H9 (cell line): ENCODE results near the gene RAB11A. TPM values are rescaled to one million over a fixed set of nuclear protein-coding genes. Genes with fewer than 3 reads are reported as not detected.

Source experiments
- DNase-seq: peaks from one replicate; pipeline ENCODE4 v3.0.0-alpha.2; 2017
- H2AFZ ChIP-seq: one replicate; pipeline ENCODE4 v1.6.1; 2013; ENCODE audit warnings: mild to moderate bottlenecking, low read length, control low read depth, moderate library complexity
- H2AK5ac ChIP-seq: 2 replicates; pipeline ENCODE4 v1.6.1; 2013; ENCODE audit warnings: low read length, control low read depth, mixed read lengths; ENCODE audit not compliant: insufficient read length
- H2BK120ac ChIP-seq: one replicate; pipeline ENCODE4 v1.6.1; 2013; ENCODE audit warnings: low read depth, mild to moderate bottlenecking, low read length, control low read depth, inconsistent platforms; ENCODE audit not compliant: poor library complexity, severe bottlenecking
- H2BK12ac ChIP-seq: 2 replicates; pipeline ENCODE4 v1.6.1; 2013; ENCODE audit warnings: low read length, control low read depth, mixed read lengths, low read depth; ENCODE audit not compliant: insufficient read length
- H2BK15ac ChIP-seq: 2 replicates; pipeline ENCODE4 v1.6.1; 2013; ENCODE audit warnings: low read depth, low read length, control low read depth
- H2BK20ac ChIP-seq: one replicate; pipeline ENCODE4 v1.6.1; 2013; ENCODE audit warnings: low read depth, mild to moderate bottlenecking, low read length, control low read depth, inconsistent platforms; ENCODE audit not compliant: poor library complexity, severe bottlenecking
- H2BK5ac ChIP-seq: 2 replicates; pipeline ENCODE4 v1.6.1; 2013; ENCODE audit warnings: low read length, control low read depth, mixed read lengths; ENCODE audit not compliant: insufficient read length
- H3K14ac ChIP-seq: 2 replicates; pipeline ENCODE4 v1.6.1; 2013; ENCODE audit warnings: low read length, control low read depth; ENCODE audit not compliant: insufficient read depth
- H3K18ac ChIP-seq: 2 replicates; pipeline ENCODE4 v1.6.1; 2013; ENCODE audit warnings: low read depth, mild to moderate bottlenecking, mixed read lengths, low read length, control low read depth; ENCODE audit not compliant: insufficient read length
- H3K23ac ChIP-seq: 2 replicates; pipeline ENCODE4 v1.6.1; 2013; ENCODE audit warnings: low read length, control low read depth, mixed read lengths, low read depth; ENCODE audit not compliant: insufficient read length
- H3K23me2 ChIP-seq: 2 replicates; pipeline ENCODE4 v1.6.1; 2013; ENCODE audit warnings: low read depth, mild to moderate bottlenecking, mixed read lengths, low read length, control low read depth; ENCODE audit not compliant: insufficient read length, poor library complexity, severe bottlenecking
- H3K27ac ChIP-seq: 2 replicates; pipeline ENCODE4 v1.5.1; 2013; ENCODE audit warnings: low read length, control low read depth, mixed read lengths, low read depth; ENCODE audit not compliant: insufficient read length
- H3K27me3 ChIP-seq: 2 replicates; pipeline ENCODE4 v1.6.1; 2013; ENCODE audit warnings: low read length, control low read depth, inconsistent platforms; ENCODE audit not compliant: insufficient read depth
- H3K4ac ChIP-seq: 2 replicates; pipeline ENCODE4 v1.6.1; 2013; ENCODE audit warnings: low read depth, mild to moderate bottlenecking, control low read depth, inconsistent platforms, low read length, moderate library complexity
- H3K4me1 ChIP-seq: 2 replicates; pipeline ENCODE4 v1.6.1; 2013; ENCODE audit warnings: low read length, control low read depth, inconsistent platforms; ENCODE audit not compliant: insufficient read depth
- H3K4me2 ChIP-seq: 2 replicates; pipeline ENCODE4 v1.6.1; 2013; ENCODE audit warnings: low read length, control low read depth, mixed read lengths; ENCODE audit not compliant: insufficient read length, insufficient read depth
- H3K56ac ChIP-seq: 2 replicates; pipeline ENCODE4 v1.6.1; 2013; ENCODE audit warnings: low read depth, mild to moderate bottlenecking, mixed read lengths, low read length, control low read depth; ENCODE audit not compliant: insufficient read length
- H3K79me1 ChIP-seq: 2 replicates; pipeline ENCODE4 v1.6.1; 2013; ENCODE audit warnings: low read depth, mild to moderate bottlenecking, moderate library complexity, low read length, control low read depth, inconsistent platforms; ENCODE audit not compliant: insufficient read depth, poor library complexity, severe bottlenecking
- H3K79me2 ChIP-seq: 2 replicates; pipeline ENCODE4 v1.6.1; 2013; ENCODE audit warnings: low read length, control low read depth, inconsistent platforms; ENCODE audit not compliant: insufficient read depth
- H3K9ac ChIP-seq: 2 replicates; pipeline ENCODE4 v1.6.1; 2013; ENCODE audit warnings: low read length, control low read depth, mixed read lengths; ENCODE audit not compliant: insufficient read length; ENCODE audit errors: extremely low read depth
- H3K9me3 ChIP-seq: one replicate; pipeline ENCODE4 v1.6.1; 2013; ENCODE audit warnings: low read depth, low read length, inconsistent platforms; ENCODE audit not compliant: control insufficient read depth
- H3T11ph ChIP-seq: one replicate; pipeline ENCODE4 v1.6.1; 2013; ENCODE audit warnings: mild to moderate bottlenecking, low read length, control low read depth, inconsistent platforms
- H4K20me1 ChIP-seq: one replicate; pipeline ENCODE4 v1.6.1; 2013; ENCODE audit not compliant: control insufficient read depth, insufficient read length, insufficient read depth
- H4K5ac ChIP-seq: 2 replicates; pipeline ENCODE4 v1.6.1; 2013; ENCODE audit warnings: low read depth, mild to moderate bottlenecking, mixed read lengths, low read length, control low read depth; ENCODE audit not compliant: insufficient read length
- H4K8ac ChIP-seq: replicated peaks from 2 replicates; pipeline ENCODE4 v1.6.1; 2013; ENCODE audit warnings: low read length, control low read depth, mixed read lengths, low read depth; ENCODE audit not compliant: insufficient read length
- H4K91ac ChIP-seq: 2 replicates; pipeline ENCODE4 v1.6.1; 2013; ENCODE audit warnings: low read depth, mild to moderate bottlenecking, moderate library complexity, mixed read lengths, low read length, control low read depth; ENCODE audit not compliant: insufficient read length
- H3K27ac Mint-ChIP-seq, 3 experiments: 2 replicates in 2 of 3; 3 replicates in 1 of 3; pipeline ENCODE4 v1.8.0; 2020 to 2021; ENCODE audit warnings: mixed read lengths in 3 of 3, mild to moderate bottlenecking in 1 of 3, moderate library complexity in 1 of 3
- H3K27me3 Mint-ChIP-seq: 2 replicates; pipeline ENCODE4 v1.8.0; 2021; ENCODE audit warnings: low read depth, mild to moderate bottlenecking, moderate library complexity, mixed read lengths
- H3K36me3 Mint-ChIP-seq, 3 experiments: 2 replicates in 2 of 3; 3 replicates in 1 of 3; pipeline ENCODE4 v1.8.0; 2020 to 2021; ENCODE audit warnings: low read depth in 3 of 3, mixed read lengths in 3 of 3; ENCODE audit not compliant: insufficient read depth in 1 of 3
- H3K4me1 Mint-ChIP-seq, 2 experiments: 2 replicates each; pipeline ENCODE4 v1.8.0; 2020; ENCODE audit warnings: mixed read lengths in 2 of 2
- H3K4me3 Mint-ChIP-seq, 2 experiments: 2 replicates in 1 of 2; 3 replicates in 1 of 2; pipeline ENCODE4 v1.8.0; 2020 to 2021; ENCODE audit warnings: mild to moderate bottlenecking in 2 of 2, mixed read lengths in 2 of 2, moderate library complexity in 1 of 2
- H3K9me3 Mint-ChIP-seq, 2 experiments: 2 replicates in 1 of 2; 3 replicates in 1 of 2; pipeline ENCODE4 v1.8.0; 2020; ENCODE audit warnings: mild to moderate bottlenecking in 2 of 2, mixed read lengths in 2 of 2, moderate library complexity in 1 of 2
- WGBS: extraction: QIAGEN DNeasy Blood & Tissue Kit; methylation state at CpG from one replicate; pipeline ENCODE4 v1.1.7; 2013; ENCODE audit warnings: missing lambda C conversion rate, low lambda C conversion rate, mixed read lengths; ENCODE audit not compliant: insufficient read length; ENCODE audit errors: extremely low coverage; 5-methylcytosine and 5-hydroxymethylcytosine counted together
- total RNA-seq: library from RNA; stranded (reverse); gene quantifications from 2 replicates; pipeline ENCODE4 v1.2.1, GENCODE V29; 2021
- TF ChIP-seq, protein P1 (sequence below): fragments of 200-600 bp; sonication (generic); conservative IDR thresholded peaks from 3 replicates; pipeline ENCODE4 v1.8.0; 2021; ENCODE audit warnings: antibody characterized with exemption, mild to moderate bottlenecking

Gene RAB11A
- total RNA-seq, 1 experiment from 2014 or later = 217 TPM

GRCh38 chr15:65832549-65833364, 36.5 kb upstream of the RAB11A start:
- Histone ChIP-seq H4K5ac (no peak overlapping the region), H3K4ac (no peak overlapping the region), H2BK20ac (peak overlapping the region; percentile 7), H3K14ac (0 out of 2 replicates have a peak overlapping the region, but pooled peaks have one; percentile 47), H3K79me1 (no peaks in the 10 kb centered on the region), H3K9me3 (no peaks in the 10 kb centered on the region), H3K27me3 (no peaks in the 10 kb centered on the region), H2AFZ (no peak overlapping the region), H4K91ac (no peak overlapping the region), H3K56ac (no peak overlapping the region), H2AK5ac (no peak overlapping the region), H3K27ac (peak overlapping the region; percentile 89), H3K79me2 (no peaks in the 10 kb centered on the region), H3K23ac (no peak overlapping the region), H3K23me2 (no peaks in the 10 kb centered on the region), H3K4me2 (peak overlapping the region; percentile 2), H2BK120ac (no peak overlapping the region), H4K20me1 (no peaks in the 10 kb centered on the region), H3K18ac (no peak overlapping the region), H3T11ph (no peak overlapping the region), H4K8ac (no peak overlapping the region), H3K4me1 (peaks cover 12% of the 10 kb centered on the region; the same call in 1 of the 2 replicates), H3K9ac (no peak overlapping the region), H2BK5ac (no peak overlapping the region), H2BK12ac (no peak overlapping the region), H2BK15ac (no peak overlapping the region)
- DNase-seq = peak; percentile 91
- Mint-ChIP-seq H3K27me3 (no peaks in the 10 kb centered on the region; the same call in 1 of the 2 replicates), H3K9me3 (no peaks in the 10 kb centered on the region; a peak in 2 of 5 replicates), H3K27ac (peak overlapping the region; percentile 88 to 98 (median 97)), H3K36me3 (no peaks in the 10 kb centered on the region; a peak in 1 of 7 replicates), H3K4me1 (peaks cover 27 to 37% of the 10 kb centered on the region in 2 experiments), H3K4me3 (peak overlapping the region; percentile 31 to 56)
- TF ChIP-seq, protein P1, sequence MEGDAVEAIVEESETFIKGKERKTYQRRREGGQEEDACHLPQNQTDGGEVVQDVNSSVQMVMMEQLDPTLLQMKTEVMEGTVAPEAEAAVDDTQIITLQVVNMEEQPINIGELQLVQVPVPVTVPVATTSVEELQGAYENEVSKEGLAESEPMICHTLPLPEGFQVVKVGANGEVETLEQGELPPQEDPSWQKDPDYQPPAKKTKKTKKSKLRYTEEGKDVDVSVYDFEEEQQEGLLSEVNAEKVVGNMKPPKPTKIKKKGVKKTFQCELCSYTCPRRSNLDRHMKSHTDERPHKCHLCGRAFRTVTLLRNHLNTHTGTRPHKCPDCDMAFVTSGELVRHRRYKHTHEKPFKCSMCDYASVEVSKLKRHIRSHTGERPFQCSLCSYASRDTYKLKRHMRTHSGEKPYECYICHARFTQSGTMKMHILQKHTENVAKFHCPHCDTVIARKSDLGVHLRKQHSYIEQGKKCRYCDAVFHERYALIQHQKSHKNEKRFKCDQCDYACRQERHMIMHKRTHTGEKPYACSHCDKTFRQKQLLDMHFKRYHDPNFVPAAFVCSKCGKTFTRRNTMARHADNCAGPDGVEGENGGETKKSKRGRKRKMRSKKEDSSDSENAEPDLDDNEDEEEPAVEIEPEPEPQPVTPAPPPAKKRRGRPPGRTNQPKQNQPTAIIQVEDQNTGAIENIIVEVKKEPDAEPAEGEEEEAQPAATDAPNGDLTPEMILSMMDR = peak; percentile 36; the same call in 2 of the 3 replicates
- WGBS = no CpG with 5 or more reads among the region's 8 CpGs
